ENCODE data around the gene ZNF543.

The ZNF543 gene

DNA sequence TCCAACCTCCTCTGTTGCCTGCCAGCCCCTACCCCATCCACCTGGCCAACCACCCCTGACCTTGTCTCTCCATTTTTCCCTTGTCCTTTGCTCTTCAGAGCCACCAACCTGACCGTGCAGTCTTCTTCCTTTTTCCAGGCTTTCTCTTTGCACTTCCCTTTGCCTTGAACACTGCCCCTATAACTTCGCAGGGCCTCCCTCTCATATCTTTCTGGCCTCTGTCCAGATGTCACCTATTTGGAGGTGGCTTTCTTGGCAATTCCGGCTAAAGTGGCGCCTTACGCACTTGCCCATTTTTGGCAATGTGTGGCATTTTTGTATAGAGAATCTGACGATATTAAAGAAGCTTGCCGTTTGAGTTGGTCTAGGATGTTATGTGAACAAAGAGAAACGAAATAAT is 844 bp downstream of the ZNF543 start:
- H2AFZ ChIP-seq (ENCODE audit: low read length), result no peak overlapping the region
- H3K4me3 ChIP-seq (ENCODE audit: low read depth, low read length, poor library complexity, severe bottlenecking), result peak overlapping the region; percentile 82
- TF ChIP-seq EZH2 (IDR thresholded peaks at IDR 0.05; ENCODE audit: borderline replicate concordance, low read length), result no peak
- TF ChIP-seq, protein P1, sequence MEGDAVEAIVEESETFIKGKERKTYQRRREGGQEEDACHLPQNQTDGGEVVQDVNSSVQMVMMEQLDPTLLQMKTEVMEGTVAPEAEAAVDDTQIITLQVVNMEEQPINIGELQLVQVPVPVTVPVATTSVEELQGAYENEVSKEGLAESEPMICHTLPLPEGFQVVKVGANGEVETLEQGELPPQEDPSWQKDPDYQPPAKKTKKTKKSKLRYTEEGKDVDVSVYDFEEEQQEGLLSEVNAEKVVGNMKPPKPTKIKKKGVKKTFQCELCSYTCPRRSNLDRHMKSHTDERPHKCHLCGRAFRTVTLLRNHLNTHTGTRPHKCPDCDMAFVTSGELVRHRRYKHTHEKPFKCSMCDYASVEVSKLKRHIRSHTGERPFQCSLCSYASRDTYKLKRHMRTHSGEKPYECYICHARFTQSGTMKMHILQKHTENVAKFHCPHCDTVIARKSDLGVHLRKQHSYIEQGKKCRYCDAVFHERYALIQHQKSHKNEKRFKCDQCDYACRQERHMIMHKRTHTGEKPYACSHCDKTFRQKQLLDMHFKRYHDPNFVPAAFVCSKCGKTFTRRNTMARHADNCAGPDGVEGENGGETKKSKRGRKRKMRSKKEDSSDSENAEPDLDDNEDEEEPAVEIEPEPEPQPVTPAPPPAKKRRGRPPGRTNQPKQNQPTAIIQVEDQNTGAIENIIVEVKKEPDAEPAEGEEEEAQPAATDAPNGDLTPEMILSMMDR (IDR thresholded peaks at IDR 0.05; ENCODE audit: low read length), result no peak
- peaks cover 23% of the 10 kb centered on the region for H3K79me2 ChIP-seq (ENCODE audit: insufficient read depth, low read length)
- no peak overlapping the region for H3K27ac ChIP-seq (ENCODE audit: low read depth, low read length, poor library complexity, severe bottlenecking)
- peak overlapping the region; percentile 90 for H3K9ac ChIP-seq (ENCODE audit: low read length)
- peaks cover 24% of the 10 kb centered on the region for H3K4me1 ChIP-seq (ENCODE audit: insufficient read depth, low read length, severe bottlenecking)
- no peaks in the 10 kb centered on the region for H3K27me3 ChIP-seq (ENCODE audit: insufficient read depth, low read length)
- no peaks in the 10 kb centered on the region for H3K9me3 ChIP-seq (ENCODE audit: low read length)
- no peaks in the 10 kb centered on the region for H3F3A ChIP-seq (ENCODE audit: insufficient read depth, low read length)
- H4K20me1 ChIP-seq (ENCODE audit: insufficient read depth, low read length), result no peaks in the 10 kb centered on the region
- peak overlapping the region; percentile 81 for H3K4me2 ChIP-seq (ENCODE audit: low read length)
- H3K36me3 ChIP-seq (ENCODE audit: insufficient read depth, low read length), result peaks cover 28% of the 10 kb centered on the region
- no peaks in the 10 kb centered on the region for H3K9me2 ChIP-seq (ENCODE audit: low read depth, low read length)

DNA sequence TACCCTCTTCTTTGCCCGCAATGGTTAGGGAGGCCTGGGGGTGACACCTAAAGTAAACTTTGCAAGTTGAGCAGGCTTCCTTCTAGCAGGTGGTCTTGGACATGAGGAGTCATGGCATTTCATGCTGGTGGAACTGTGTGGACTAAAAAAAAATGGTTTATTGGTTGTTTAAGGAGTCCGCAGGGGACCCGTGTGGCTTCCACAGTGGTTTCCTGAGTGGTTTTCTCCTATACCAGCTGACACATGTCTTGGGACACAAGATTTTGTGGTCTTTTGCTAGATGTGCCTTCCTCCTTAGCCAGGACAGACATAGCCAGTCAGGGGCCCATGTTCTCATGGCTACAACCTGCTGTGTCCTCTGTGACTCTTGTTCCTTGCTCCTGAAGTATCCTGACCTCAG is 1.5 kb downstream of the ZNF543 start:
- H3K4me2 ChIP-seq (ENCODE audit: low read length), result peak overlapping the region; percentile 81
- H3K4me3 ChIP-seq (ENCODE audit: low read depth, low read length, poor library complexity, severe bottlenecking), result peak overlapping the region; percentile 82
- peaks cover 35% of the 10 kb centered on the region for H3K36me3 ChIP-seq (ENCODE audit: insufficient read depth, low read length)
- H3K27me3 ChIP-seq (ENCODE audit: insufficient read depth, low read length), result no peaks in the 10 kb centered on the region
- H4K20me1 ChIP-seq (ENCODE audit: insufficient read depth, low read length), result no peaks in the 10 kb centered on the region
- peaks cover 24% of the 10 kb centered on the region for H3K4me1 ChIP-seq (ENCODE audit: insufficient read depth, low read length, severe bottlenecking)
- H3K9ac ChIP-seq (ENCODE audit: low read length), result peak overlapping the region; percentile 90
- H3K27ac ChIP-seq (ENCODE audit: low read depth, low read length, poor library complexity, severe bottlenecking), result no peak overlapping the region
- no peak for TF ChIP-seq EZH2 (IDR thresholded peaks at IDR 0.05; ENCODE audit: borderline replicate concordance, low read length)
- TF ChIP-seq, protein P1 (IDR thresholded peaks at IDR 0.05; ENCODE audit: low read length), result no peak
- H3F3A ChIP-seq (ENCODE audit: insufficient read depth, low read length), result no peaks in the 10 kb centered on the region
- no peaks in the 10 kb centered on the region for H3K9me3 ChIP-seq (ENCODE audit: low read length)
- peaks cover 23% of the 10 kb centered on the region for H3K79me2 ChIP-seq (ENCODE audit: insufficient read depth, low read length)
- no peaks in the 10 kb centered on the region for H3K9me2 ChIP-seq (ENCODE audit: low read depth, low read length)
- H2AFZ ChIP-seq (ENCODE audit: low read length), result no peak overlapping the region

DNA sequence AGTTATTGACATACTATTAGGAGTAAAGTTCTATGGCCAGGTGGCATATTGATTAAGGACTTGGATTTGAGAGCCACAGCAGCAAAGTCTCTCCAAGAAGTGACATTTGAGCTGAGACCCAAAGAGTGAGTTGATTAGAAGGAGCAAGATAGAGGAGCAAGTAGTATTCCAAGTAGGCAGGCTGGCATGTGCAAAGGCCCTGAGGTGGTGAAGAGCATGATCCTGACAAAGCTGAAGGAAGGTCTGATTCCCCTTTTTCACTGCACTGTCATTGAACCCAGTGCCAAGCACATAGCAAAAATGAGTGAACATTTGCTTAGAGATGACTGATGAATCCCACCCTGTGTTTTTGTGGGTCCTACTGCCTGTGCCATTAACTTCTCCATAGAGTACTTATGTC is 4.7 kb downstream of the ZNF543 start:
- no peak overlapping the region for H2AFZ ChIP-seq (ENCODE audit: low read length)
- H4K20me1 ChIP-seq (ENCODE audit: insufficient read depth, low read length), result no peaks in the 10 kb centered on the region
- TF ChIP-seq, protein P1 (IDR thresholded peaks at IDR 0.05; ENCODE audit: low read length), result no peak
- no peak for TF ChIP-seq EZH2 (IDR thresholded peaks at IDR 0.05; ENCODE audit: borderline replicate concordance, low read length)
- H3K9me2 ChIP-seq (ENCODE audit: low read depth, low read length), result no peaks in the 10 kb centered on the region
- H3K79me2 ChIP-seq (ENCODE audit: insufficient read depth, low read length), result peaks cover 23% of the 10 kb centered on the region
- H3K27ac ChIP-seq (ENCODE audit: low read depth, low read length, poor library complexity, severe bottlenecking), result no peak overlapping the region
- H3K4me3 ChIP-seq (ENCODE audit: low read depth, low read length, poor library complexity, severe bottlenecking), result no peak overlapping the region
- H3K36me3 ChIP-seq (ENCODE audit: insufficient read depth, low read length), result peaks cover 67% of the 10 kb centered on the region
- no peak overlapping the region for H3K9ac ChIP-seq (ENCODE audit: low read length)
- H3K4me2 ChIP-seq (ENCODE audit: low read length), result no peak overlapping the region
- no peaks in the 10 kb centered on the region for H3K27me3 ChIP-seq (ENCODE audit: insufficient read depth, low read length)
- H3F3A ChIP-seq (ENCODE audit: insufficient read depth, low read length), result no peaks in the 10 kb centered on the region
- H3K9me3 ChIP-seq (ENCODE audit: low read length), result peaks cover 3% of the 10 kb centered on the region; the same call in 1 of the 2 replicates
- peaks cover 18% of the 10 kb centered on the region for H3K4me1 ChIP-seq (ENCODE audit: insufficient read depth, low read length, severe bottlenecking)

Measured in OCI-LY1 (cell line).